Kidney glomerular epithelial cell (primary cell): ENCODE data around the gene NUCB1.
"Not testable (repeated sequence)": the region's sequence is repeated elsewhere in the genome, so short reads cannot be mapped to it uniquely, and the experiment has no call there.

Experiments
- DNase-seq: peaks from one replicate; lab custom pipeline; 2025; lab: John Stamatoyannopoulos, UW

The NUCB1 gene

GRCh38 chr19:48899781-48900476, at the start of gene NUCB1:
TSS of gene NUCB1 (plus strand) at chr19:48900312. CDS start at chr19:48900797, 485 bp downstream.
- peak; percentile 98 for DNase-seq

GRCh38 chr19:48852292-48852691, 47.8 kb upstream of the NUCB1 start:
- DNase-seq: no peak

GRCh38 chr19:48853483-48853882, 46.6 kb upstream of the NUCB1 start:
- DNase-seq: no peak

- no peak for DNase-seq
Measured at GRCh38 chr19:48854103-48854502, 46.0 kb upstream of the NUCB1 start.

GRCh38 chr19:48856921-48857320, 43.2 kb upstream of the NUCB1 start:
- DNase-seq: no peak

- DNase-seq: no peak
Measured at GRCh38 chr19:48858984-48859710, 41.0 kb upstream of the NUCB1 start.

- no peak for DNase-seq
Measured at GRCh38 chr19:48859711-48860572, 40.2 kb upstream of the NUCB1 start.

GRCh38 chr19:48861313-48861712, 38.8 kb upstream of the NUCB1 start:
- DNase-seq: no peak

GRCh38 chr19:48862827-48863226, 37.3 kb upstream of the NUCB1 start:
- DNase-seq: no peak

- no peak for DNase-seq
Measured at GRCh38 chr19:48866692-48867091, 33.4 kb upstream of the NUCB1 start.

GRCh38 chr19:48867123-48867745, 32.9 kb upstream of the NUCB1 start:
- DNase-seq: no peak

GRCh38 chr19:48867746-48868113, 32.4 kb upstream of the NUCB1 start:
- DNase-seq: no peak

GRCh38 chr19:48868114-48868886, 31.8 kb upstream of the NUCB1 start, which contains the start of gene PLEKHA4:
TSS of gene PLEKHA4 (minus strand) at chr19:48868617. CDS start at chr19:48867620, 997 bp downstream.
- peak; percentile 65 for DNase-seq

- no peak for DNase-seq
Measured at GRCh38 chr19:48870048-48870447, 30.1 kb upstream of the NUCB1 start.

GRCh38 chr19:48871471-48872181, 28.5 kb upstream of the NUCB1 start:
- DNase-seq: not testable (repeated sequence)

GRCh38 chr19:48872182-48872883, 27.8 kb upstream of the NUCB1 start, which contains the start of gene PPP1R15A:
TSS of gene PPP1R15A (plus strand) at chr19:48872421. CDS start at chr19:48873234, 813 bp downstream.
- DNase-seq: peak; percentile 91

- peak; percentile 90 for DNase-seq
Measured at GRCh38 chr19:48872884-48873475, 27.1 kb upstream of the NUCB1 start.

- no peak for DNase-seq
Measured at GRCh38 chr19:48873476-48874302, 26.4 kb upstream of the NUCB1 start.
